ENCODE results near the gene DENND6B.

Gene DENND6B

GRCh38 chr22:50343541-50343935 lies 16.7 kb upstream of the DENND6B start:
- TF ChIP-seq CTCF (IDR thresholded peaks at IDR 0.05), result no peak

- peak; percentile 18; the same call in 1 of the 2 replicates for TF ChIP-seq CTCF (IDR thresholded peaks at IDR 0.05)
These were observed 16.1 kb upstream of the DENND6B start, which contains the start of gene PPP6R2 for GRCh38 chr22:50342651-50343540. Gene PPP6R2 (plus strand): TSS chr22:50343327. CDS start chr22:50393909, 50,582 bp downstream.

- peak; percentile 93 for TF ChIP-seq CTCF (IDR thresholded peaks at IDR 0.05)
These were observed 15.3 kb upstream of the DENND6B start for GRCh38 chr22:50341977-50342650.

GRCh38 chr22:50339945-50340879 lies 13.4 kb upstream of the DENND6B start:
- no peak for TF ChIP-seq CTCF (IDR thresholded peaks at IDR 0.05)

- no peak for TF ChIP-seq CTCF (IDR thresholded peaks at IDR 0.05)
These were observed 12.1 kb upstream of the DENND6B start for GRCh38 chr22:50338860-50339462.

- TF ChIP-seq CTCF (IDR thresholded peaks at IDR 0.05), result no peak
These were observed 11.3 kb upstream of the DENND6B start for GRCh38 chr22:50338042-50338573.

Measured in LNCAP (cell line).